ENCODE data around the gene BCAS4. TPM values are rescaled to one million over a fixed set of nuclear protein-coding genes. Genes with fewer than 3 reads are reported as not detected.

BCAS4 gene
- total and polyA plus RNA-seq, 8 donors, result 2.9 to 8.2 (median 6.8) TPM

- intact Hi-C loops (cut with DNase I), result no loop called here
These were observed 66.2 kb downstream of the BCAS4 start for GRCh38 chr20:50861012-50861411.

GRCh38 chr20:50862546-50862945, 67.7 kb downstream of the BCAS4 start:
- Histone ChIP-seq H3K4me1 (no peaks in the 10 kb centered on the region), H3K36me3 (no peaks in the 10 kb centered on the region), H3K9me3 (no peaks in the 10 kb centered on the region), H3K4me3 (no peak overlapping the region), H3K27ac (no peak overlapping the region), H3K27me3 (no peaks in the 10 kb centered on the region)
- peak in 1 of 4 donors; percentile 60 for DNase-seq
- intact Hi-C loops (cut with DNase I), result no loop called here
- ATAC-seq, result no peak
- no peak for TF ChIP-seq CTCF (IDR thresholded peaks at IDR 0.05)

More at GRCh38 chr20:50861012-50861411, 66.2 kb downstream of the BCAS4 start:
- ATAC-seq (no peak), DNase-seq (no peak)
- H3K27me3 ChIP-seq, result no peaks in the 10 kb centered on the region
- no peaks in the 10 kb centered on the region for H3K9me3 ChIP-seq
- H3K36me3 ChIP-seq, result no peaks in the 10 kb centered on the region
- no peaks in the 10 kb centered on the region for H3K4me1 ChIP-seq
- no peak overlapping the region for H3K4me3 ChIP-seq
- TF ChIP-seq CTCF (IDR thresholded peaks at IDR 0.05), result no peak
- no peak overlapping the region for H3K27ac ChIP-seq

- intact Hi-C loops (cut with DNase I), result no loop called here
- H3K27ac ChIP-seq, result no peak overlapping the region
- H3K4me1 ChIP-seq, result no peaks in the 10 kb centered on the region
- H3K36me3 ChIP-seq, result no peaks in the 10 kb centered on the region
- no peak overlapping the region for H3K4me3 ChIP-seq
- no peaks in the 10 kb centered on the region for H3K27me3 ChIP-seq
- DNase-seq, result peak in 1 of 4 donors; percentile 37
- H3K9me3 ChIP-seq, result no peaks in the 10 kb centered on the region
- no peak for ATAC-seq
- TF ChIP-seq CTCF (IDR thresholded peaks at IDR 0.05), result no peak
These were observed 70.3 kb downstream of the BCAS4 start for GRCh38 chr20:50865114-50865513.

GRCh38 chr20:50865591-50865990, 70.7 kb downstream of the BCAS4 start:
- no peak for ATAC-seq
- Histone ChIP-seq H3K36me3 (no peaks in the 10 kb centered on the region), H3K4me3 (no peak overlapping the region), H3K4me1 (no peaks in the 10 kb centered on the region), H3K27me3 (no peaks in the 10 kb centered on the region), H3K27ac (no peak overlapping the region), H3K9me3 (no peaks in the 10 kb centered on the region)
- peak in 1 of 4 donors; percentile 62 for DNase-seq
- intact Hi-C loops (cut with DNase I), result no loop called here
- no peak for TF ChIP-seq CTCF (IDR thresholded peaks at IDR 0.05)

GRCh38 chr20:50866036-50866685, 71.3 kb downstream of the BCAS4 start:
- no peak for ATAC-seq

More at GRCh38 chr20:50866036-50866685, 71.3 kb downstream of the BCAS4 start:
- no peak overlapping the region for H3K27ac ChIP-seq
- H3K27me3 ChIP-seq, result no peaks in the 10 kb centered on the region
- no peak for TF ChIP-seq CTCF (IDR thresholded peaks at IDR 0.05)
- no peaks in the 10 kb centered on the region for H3K36me3 ChIP-seq
- peak in 1 of 4 donors; percentile 64 for DNase-seq
- H3K4me3 ChIP-seq, result no peak overlapping the region
- intact Hi-C loops (cut with DNase I), result no loop called here
- no peaks in the 10 kb centered on the region for H3K9me3 ChIP-seq
- no peaks in the 10 kb centered on the region for H3K4me1 ChIP-seq
